Heart left ventricle (tissue), 13 donors: ENCODE data around the gene SLC39A11.

Experiments used
- POLR2A ChIP-seq, 2 donors: fragments of 450-650 bp; IDR thresholded peaks; one replicate each; pipeline ENCODE4 v1.6.1; 2017; ENCODE audit warnings: antibody characterized with exemption in 2 of 2, mild to moderate bottlenecking in 2 of 2, moderate library complexity in 2 of 2
- TF ChIP-seq, protein P1 (sequence below), 12 donors: fragments of 200-600 bp; sonication (generic) in 4 of 12; IDR thresholded peaks; one replicate each; pipeline versions ENCODE4 v1.5.0 to v1.8.0; 2018 to 2022; ENCODE audit warnings: antibody characterized with exemption in 12 of 12, mild to moderate bottlenecking in 5 of 12
- donor health status: ischemic (EF 13 %, LVEDD 7.1; RV severe dilation, severe dysfunction).
- donor health status: DM: no; HTN: yes; CAD: no.
- donor health status: DM: no; HTN: no; CAD: no.
- donor health status: ischemic (EF 25% LVEDD 6.9; RV normal size, moderate dysfunction).
- donor health status: ischemic (EF 25% LVEDD 5.7; RV mildly dilated, moderate dysfunction).
- donor health status: ischemic (EF 35%, LVEDD 5.7; RV mildly dilated, moderate dysfunction).
- donor health status: nonischemic (EF 11% LVEDD 7.7; RV severe dilation, severe dysfunction).
- donor health status: DM: yes; HTN: yes; CAD: no.
- donor health status: PGD.
- donor health status: ischemic (EF 29% LVEDD 5.4; RV normal size, mild dysfunction).
- donor health status: nonischemic (EF 23%, LVEDD 6.1; RV moderate dilation, normal function).

DNA sequence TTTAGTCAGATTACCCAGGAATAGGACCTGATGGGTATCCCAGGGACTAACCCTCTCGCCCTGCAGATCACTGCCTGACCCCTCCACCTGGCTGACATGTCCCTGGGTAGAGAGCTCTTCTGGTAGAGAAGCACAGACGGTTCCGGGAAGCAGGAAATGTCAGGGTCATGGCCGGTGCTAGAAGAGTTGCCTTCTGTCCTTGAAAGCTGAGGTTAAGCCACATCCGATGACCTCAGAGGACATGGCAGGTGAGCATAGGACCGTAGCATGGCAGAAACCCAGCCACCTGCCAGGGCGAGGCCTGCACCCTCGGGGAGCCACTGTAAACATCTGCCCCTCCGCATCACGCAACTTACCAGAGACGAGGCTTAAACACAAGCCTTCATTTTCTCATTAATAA, 488.0 kb downstream of the SLC39A11 start:
- no peak for TF ChIP-seq POLR2A (IDR thresholded peaks at IDR 0.05)
- TF ChIP-seq, protein P1, sequence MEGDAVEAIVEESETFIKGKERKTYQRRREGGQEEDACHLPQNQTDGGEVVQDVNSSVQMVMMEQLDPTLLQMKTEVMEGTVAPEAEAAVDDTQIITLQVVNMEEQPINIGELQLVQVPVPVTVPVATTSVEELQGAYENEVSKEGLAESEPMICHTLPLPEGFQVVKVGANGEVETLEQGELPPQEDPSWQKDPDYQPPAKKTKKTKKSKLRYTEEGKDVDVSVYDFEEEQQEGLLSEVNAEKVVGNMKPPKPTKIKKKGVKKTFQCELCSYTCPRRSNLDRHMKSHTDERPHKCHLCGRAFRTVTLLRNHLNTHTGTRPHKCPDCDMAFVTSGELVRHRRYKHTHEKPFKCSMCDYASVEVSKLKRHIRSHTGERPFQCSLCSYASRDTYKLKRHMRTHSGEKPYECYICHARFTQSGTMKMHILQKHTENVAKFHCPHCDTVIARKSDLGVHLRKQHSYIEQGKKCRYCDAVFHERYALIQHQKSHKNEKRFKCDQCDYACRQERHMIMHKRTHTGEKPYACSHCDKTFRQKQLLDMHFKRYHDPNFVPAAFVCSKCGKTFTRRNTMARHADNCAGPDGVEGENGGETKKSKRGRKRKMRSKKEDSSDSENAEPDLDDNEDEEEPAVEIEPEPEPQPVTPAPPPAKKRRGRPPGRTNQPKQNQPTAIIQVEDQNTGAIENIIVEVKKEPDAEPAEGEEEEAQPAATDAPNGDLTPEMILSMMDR (IDR thresholded peaks at IDR 0.05), result no peak
